Osteoblast (primary cell): Measurements from ENCODE around the gene CARNS1. TPM values are rescaled to one million over a fixed set of nuclear protein-coding genes. Genes with fewer than 3 reads are reported as not detected.

ENCODE experiments used
- small RNA-seq: library from RNA; depleted of rRNA; stranded (forward); fragments of <200 nt; gene quantifications from one replicate; pipeline ENCODE3, GENCODE V24; 2012
- total RNA-seq: library from RNA; depleted of rRNA; stranded (reverse); fragments of >200 nt; gene quantifications from 2 replicates; pipeline ENCODE4 v1.2.3, GENCODE V29; 2012

The CARNS1 gene
- total RNA-seq, 1 donor: under 0.01 TPM

Small RNAs within 50 kb of the gene (small RNA-seq; reads per million reads assigned to genes)
- gene RNU6-1238P: not detected

Other genes starting within 250 kb of the CARNS1 start
- 21.4 and 23.6 TPM in 2 replicates for gene GRK2, start 149.2 kb upstream of the CARNS1 start, total RNA-seq
- 33.0 and 34.4 TPM in 2 replicates for gene ANKRD13D, start 126.4 kb upstream of the CARNS1 start, total RNA-seq
- gene SSH3, start 112.1 kb upstream of the CARNS1 start, total RNA-seq: 13.3 and 25.0 TPM in 2 replicates
- gene POLD4, start 62.1 kb upstream of the CARNS1 start, total RNA-seq: 43.3 and 59.4 TPM in 2 replicates
- gene CLCF1, start 42.1 kb upstream of the CARNS1 start, total RNA-seq: 6.2 and 6.9 TPM in 2 replicates
- 7.6 and 10.3 TPM in 2 replicates for gene RAD9A, start 23.7 kb upstream of the CARNS1 start, total RNA-seq
- 161 and 169 TPM in 2 replicates for gene PPP1CA, start 13.8 kb upstream of the CARNS1 start, total RNA-seq
- not detected in 2 replicates for gene TBC1D10C, start 11.6 kb upstream of the CARNS1 start, total RNA-seq
- 33.9 and 36.9 TPM in 2 replicates for gene RPS6KB2, start 12.8 kb downstream of the CARNS1 start, total RNA-seq
- gene PTPRCAP, start 22.0 kb downstream of the CARNS1 start, total RNA-seq: under 0.01 and 0.36 TPM in 2 replicates
- gene CORO1B, start 27.8 kb downstream of the CARNS1 start, total RNA-seq: 137 and 140 TPM in 2 replicates
- gene GPR152, start 37.1 kb downstream of the CARNS1 start, total RNA-seq: not detected in 2 replicates
- gene CABP4, start 39.7 kb downstream of the CARNS1 start, total RNA-seq: not detected in 2 replicates
- 15.6 and 29.3 TPM in 2 replicates for gene TMEM134, start 53.6 kb downstream of the CARNS1 start, total RNA-seq
- gene AIP, start 67.3 kb downstream of the CARNS1 start, total RNA-seq: 64.2 and 71.3 TPM in 2 replicates
- gene PITPNM1, start 89.7 kb downstream of the CARNS1 start, total RNA-seq: 13.3 and 14.1 TPM in 2 replicates
- gene CDK2AP2, start 92.5 kb downstream of the CARNS1 start, total RNA-seq: 6.2 and 10.3 TPM in 2 replicates
- not detected in 2 replicates for gene CABP2, start 107.8 kb downstream of the CARNS1 start, total RNA-seq
- gene GSTP1, start 168.1 kb downstream of the CARNS1 start, total RNA-seq: 361 and 465 TPM in 2 replicates
- gene NDUFV1, start 191.3 kb downstream of the CARNS1 start, total RNA-seq: 146 and 158 TPM in 2 replicates
- 4.7 and 5.3 TPM in 2 replicates for gene NUDT8, start 214.3 kb downstream of the CARNS1 start, total RNA-seq
- not detected in 2 replicates for gene TBX10, start 224.1 kb downstream of the CARNS1 start, total RNA-seq
- under 0.01 and 0.29 TPM in 2 replicates for gene ACY3, start 235.1 kb downstream of the CARNS1 start, total RNA-seq